Activated CD8-positive, alpha-beta memory T cell treated with anti-CD3 and anti-CD28 coated beads, Interleukin-2, amount 50 U/mL, for 24 hours (primary cell): Measurements from ENCODE around the gene PDCD1LG2.
"Not testable (repeated sequence)": the region's sequence is repeated elsewhere in the genome, so short reads cannot be mapped to it uniquely, and the experiment has no call there.

ENCODE experiments used
- DNase-seq: peaks from one replicate; pipeline ENCODE4 v3.0.0-alpha.2; 2020; ENCODE audit errors: extremely low read depth

PDCD1LG2 gene

DNA sequence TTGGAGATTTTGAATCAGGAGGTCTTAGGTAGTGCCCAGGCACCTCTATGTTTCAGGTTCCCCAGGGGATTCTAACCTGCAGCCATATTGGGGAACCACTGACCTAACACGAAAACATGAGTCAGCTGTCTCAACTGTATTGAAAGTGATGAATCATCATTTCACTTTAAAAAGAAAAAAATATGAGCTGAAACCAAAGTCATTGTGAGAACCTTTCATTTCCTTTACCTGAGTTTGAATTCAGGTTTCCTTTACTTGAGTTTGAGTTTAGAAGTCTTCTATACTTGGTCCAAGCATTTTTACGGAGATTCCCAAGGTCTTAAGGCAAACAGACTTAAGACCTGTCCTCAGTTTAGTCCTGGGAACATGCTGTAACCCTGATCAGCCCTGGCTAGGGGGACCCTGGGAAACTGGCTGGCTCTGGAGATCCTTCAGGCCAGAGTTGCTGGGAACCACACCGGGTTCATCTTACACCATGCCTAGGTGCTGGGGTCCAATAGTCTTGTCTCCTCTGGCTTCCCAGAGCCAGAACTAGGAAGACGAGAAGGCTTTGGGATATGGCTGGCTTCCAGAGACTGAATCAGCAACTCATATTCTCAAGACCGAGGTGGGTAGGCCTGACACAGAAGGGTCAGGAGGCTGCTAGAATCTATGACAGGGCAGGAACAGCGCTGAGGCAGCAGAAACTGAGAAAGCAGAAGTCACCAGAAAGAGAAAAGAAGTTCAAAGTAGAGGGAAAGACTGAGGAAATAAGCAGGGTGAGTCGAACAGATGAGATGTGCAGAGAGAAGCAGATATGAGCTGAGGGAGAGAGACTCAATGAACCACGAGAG, 16.4 kb upstream of the PDCD1LG2 start:
- no peak for DNase-seq

DNA sequence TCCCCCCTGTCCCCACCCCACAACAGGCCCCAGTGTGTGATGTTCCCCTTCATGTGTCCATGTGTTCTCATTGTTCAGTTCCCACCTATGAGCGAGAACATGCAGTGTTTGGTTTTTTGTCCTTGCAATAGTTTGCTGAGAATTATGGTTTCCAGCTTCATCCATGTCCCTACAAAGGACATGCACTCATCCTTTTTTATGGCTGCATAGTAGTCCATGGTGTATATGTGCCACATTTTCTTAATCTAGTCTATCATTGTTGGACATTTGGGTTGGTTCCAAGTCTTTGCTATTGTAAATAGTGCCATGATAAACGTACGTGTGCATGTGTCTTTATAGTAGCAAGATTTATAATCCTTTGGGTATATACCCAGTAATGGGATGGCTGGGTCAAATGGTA, 15.6 kb upstream of the PDCD1LG2 start:
- DNase-seq: not testable (repeated sequence)

DNA sequence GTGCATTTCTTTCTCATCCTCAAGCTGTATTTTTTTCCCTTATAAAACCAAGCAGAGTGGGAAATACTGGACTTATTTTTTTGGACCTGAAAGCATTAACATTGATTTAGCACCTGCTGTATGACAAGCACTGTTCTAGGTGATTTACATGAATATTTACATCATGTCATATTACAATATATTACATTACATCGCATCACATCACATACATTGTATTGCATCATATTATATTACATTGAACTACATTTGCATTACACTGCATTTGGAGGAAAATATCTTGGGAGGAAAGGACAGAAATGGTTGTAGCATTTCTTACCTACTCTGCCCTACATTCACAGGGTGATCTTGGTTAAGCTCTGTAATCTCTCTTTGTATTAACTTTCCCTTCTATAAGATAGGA, 11.2 kb upstream of the PDCD1LG2 start:
- DNase-seq: no peak

DNA sequence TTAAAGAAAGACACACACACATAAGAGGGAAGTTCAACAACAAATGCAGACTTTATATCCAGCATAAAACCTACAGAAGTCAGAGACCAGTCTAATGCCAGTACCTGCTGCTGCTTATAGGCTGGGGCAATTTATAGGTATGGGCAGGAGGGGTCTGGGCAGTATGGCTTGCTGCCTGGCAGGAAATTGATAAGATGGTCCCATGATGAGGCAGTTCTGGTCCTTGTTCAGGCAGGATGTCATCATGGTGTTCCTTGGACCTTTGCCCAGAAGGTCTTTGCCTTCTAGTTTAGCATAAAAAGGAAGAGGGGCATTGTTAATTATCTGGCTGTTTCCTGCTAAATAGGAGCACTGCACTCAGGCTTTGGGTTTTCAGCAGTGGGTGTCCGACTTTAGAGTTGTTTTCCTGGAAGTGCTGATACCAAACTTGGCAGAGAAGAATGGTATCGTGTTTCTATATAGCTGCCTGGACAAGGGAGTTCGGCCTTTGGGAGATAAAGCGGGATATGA, 10.4 kb upstream of the PDCD1LG2 start:
- no peak for DNase-seq

DNA sequence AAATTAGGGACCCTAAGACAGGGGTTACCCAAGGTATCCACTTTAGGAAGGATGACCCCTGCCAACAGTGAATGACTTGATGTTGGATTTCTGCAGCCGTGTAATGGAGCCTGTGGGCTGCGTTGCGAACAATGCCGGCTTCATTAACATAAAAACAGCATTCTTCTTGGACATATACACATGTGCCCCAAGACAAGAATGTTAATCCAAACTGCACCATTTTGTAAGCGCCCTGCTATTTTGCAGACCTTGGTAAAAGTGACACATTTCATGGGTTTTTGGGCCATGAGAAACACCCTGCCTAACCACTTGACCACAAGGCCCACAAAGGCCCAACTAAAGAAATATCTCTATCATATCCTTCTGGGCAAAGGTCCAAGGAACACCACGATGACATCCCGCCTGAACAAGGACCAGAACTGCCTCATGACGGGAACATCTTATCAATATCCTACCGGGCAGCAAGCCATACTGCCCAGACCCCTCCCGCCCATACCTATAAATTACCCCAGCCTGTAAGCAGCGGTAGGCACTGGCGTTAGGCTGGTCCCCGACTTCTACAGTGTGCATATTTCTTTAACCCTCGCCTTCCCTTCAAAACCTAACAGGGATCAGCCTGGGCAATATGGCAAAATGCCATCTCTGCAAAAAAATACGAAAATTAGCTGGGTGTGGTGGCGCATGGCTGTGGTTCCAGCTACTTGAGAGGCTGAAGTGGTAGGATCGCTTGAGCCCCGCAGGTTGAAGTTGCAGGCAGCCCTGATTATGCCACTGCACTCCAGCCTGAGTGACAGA, 9.7 kb upstream of the PDCD1LG2 start:
- no peak for DNase-seq

DNA sequence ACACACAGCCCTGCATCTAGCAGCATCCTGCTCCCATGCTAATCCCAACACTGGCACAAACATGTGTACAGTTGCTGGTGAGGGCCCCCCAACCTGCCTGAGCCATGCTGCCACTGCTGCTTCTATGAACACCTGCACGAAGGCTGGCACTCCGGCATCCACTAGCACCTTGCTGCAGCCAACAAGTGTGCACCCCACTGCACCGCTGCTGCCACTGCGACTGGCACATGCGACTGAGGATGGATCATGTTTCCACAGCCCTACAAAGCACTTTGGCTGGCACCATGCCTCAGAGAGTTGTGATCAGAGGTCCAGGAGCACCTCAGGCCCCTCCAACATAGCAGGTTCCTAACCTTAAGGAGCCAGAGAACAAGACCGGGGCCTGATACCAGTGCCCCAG, 7.8 kb upstream of the PDCD1LG2 start:
- no peak for DNase-seq

DNA sequence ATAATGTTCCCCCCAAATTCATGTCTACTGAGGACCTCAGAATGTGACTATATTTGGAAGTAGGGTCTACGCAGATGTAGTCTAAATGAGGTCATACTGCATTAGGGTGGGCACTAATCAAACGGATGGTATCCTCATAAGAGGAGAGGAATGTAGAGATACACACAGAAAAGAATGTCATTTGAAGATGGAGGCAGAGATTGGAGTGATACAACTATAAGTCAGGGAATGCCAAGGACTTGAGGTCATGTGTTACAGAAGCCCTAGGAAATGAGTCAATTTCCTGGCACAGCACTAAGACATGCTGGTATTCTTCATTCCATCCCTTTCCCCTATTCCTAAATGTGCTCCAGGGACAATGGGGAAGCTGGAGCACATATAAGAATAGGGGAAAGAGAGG, 758 bp upstream of the PDCD1LG2 start:
- DNase-seq: no peak

DNA sequence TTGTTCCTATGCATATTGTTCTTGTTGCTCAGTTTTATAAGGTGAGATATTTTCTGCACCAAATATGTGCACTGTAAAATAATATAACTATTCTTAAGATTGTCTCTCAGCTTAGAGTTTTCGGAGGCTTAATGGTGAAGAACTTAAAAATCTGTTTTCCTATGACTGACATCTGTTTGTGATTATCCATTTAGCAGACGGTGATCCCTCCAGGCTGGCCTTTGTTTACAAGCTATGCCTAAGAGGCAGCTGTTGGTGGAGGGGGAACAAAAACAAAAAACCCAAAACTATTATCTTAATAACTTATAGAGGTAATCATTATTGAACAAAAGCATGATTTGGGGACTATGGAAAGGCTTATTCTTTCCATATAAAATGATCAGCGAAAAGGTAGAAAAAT, 658 bp downstream of the PDCD1LG2 start:
- no peak for DNase-seq

DNA sequence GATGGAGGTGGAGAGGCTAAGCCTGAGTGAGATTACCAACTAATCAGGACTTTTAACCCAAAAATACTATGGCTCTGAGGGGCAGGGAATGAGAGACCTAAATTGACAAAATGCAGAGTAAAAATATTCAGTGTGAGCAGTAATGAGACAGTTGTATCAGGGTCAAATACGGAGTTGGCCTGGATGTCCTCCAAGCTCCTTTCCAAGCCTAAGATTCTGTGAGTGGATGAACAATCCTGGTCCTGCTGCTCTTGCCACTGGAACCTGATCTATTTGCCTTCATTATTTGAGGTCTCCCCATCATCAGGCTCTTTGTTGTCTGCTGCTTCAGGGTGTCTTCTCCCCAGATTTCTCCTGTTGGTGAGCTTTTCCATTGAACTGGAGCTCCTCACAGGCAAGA, 1.1 kb downstream of the PDCD1LG2 start:
- no peak for DNase-seq

DNA sequence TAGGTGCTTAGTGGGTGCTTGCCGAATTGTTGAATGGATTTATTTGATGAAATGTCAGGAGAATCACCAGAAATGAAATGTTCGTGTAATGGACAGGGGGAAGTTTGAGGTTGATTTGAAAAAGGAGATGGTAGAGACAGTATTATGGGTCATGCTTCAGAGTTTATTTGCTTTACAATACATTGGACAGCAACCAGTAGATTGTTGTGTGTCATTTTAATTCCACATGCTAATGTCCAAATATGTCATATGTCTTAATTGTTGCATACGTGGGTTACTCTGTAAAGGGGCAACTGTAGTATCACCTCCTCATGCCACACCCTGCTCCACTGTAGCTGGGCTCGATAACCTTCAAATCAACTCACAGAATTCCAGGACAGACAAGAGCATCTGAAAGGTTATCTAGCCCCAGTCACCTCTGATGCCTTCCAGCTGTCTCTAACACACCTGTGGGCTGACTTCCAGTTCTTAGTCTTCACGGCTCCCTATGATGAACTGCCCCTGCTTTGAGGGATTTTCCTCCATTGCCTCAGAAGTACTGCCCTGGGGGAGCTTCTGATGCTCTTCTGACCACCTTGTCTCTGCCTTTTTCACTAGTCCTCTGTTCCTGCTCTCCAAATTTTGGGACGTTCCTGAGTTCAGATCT, 1.7 kb downstream of the PDCD1LG2 start:
- DNase-seq: no peak

DNA sequence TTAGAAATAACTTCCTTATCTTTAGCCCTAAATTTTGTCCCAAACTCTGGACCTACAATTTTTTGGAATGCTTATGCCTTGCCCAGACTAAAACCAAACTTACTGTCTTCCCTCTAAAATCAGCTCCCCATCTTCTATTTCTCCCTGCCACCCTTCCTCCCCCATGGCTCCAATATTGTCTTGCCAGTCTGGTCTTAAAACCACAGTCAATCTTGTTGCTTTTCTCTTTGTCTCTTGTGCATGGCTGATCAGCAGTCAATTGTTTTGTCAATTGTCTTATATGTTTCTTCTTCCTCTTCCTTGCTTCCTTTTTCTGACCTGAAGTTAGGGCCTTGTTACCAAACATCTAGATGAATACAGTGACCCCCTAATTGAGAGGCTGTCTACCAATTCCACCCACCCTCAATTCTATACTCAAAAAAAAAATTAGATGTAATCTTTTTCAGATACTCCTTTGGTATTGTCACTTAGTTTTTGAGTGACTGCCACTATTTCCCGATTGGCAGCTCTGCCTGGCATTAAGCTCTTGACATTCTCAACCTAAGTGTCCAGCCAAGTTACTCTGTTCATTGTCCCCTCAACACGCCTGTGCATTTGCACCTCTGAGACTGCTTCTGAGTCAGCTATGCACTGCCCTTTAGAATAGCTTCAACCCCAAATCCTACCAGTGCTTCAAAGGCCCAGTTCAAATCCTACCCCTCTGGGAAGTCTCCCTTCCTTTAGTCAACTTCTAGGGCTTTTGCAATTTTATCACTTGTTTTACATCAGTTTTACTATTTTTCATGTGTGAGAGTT, 2.5 kb downstream of the PDCD1LG2 start:
- no peak for DNase-seq

DNA sequence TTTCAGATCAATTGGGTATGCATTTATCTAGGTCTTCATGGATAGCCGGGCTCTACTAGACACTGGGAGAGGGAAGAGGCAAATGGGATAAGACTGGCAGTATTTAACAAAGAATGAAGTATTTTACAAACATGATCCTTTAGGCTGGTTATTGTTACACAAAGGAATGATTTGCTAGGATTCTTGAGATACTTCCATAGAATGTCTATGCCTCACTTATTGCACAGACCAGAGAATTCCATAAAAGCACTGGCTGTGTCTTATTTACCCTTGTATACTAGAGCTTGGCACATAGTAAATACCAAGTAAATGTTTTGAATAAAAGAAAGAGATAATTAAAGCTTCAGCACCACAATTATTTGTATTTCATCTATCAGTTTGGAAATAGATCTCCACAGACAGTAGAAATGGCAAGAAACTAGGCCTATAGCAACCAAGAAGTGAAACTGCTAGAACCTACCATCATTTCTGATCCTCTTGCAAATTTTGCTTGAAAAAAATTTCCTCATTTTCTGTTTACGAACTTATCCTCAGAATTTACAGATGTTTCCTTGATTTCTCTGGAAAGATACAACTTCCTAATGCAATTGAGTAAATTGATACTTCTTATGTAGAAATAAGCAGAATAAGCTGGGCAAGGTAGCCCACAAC, 3.8 kb downstream of the PDCD1LG2 start:
- DNase-seq: no peak

DNA sequence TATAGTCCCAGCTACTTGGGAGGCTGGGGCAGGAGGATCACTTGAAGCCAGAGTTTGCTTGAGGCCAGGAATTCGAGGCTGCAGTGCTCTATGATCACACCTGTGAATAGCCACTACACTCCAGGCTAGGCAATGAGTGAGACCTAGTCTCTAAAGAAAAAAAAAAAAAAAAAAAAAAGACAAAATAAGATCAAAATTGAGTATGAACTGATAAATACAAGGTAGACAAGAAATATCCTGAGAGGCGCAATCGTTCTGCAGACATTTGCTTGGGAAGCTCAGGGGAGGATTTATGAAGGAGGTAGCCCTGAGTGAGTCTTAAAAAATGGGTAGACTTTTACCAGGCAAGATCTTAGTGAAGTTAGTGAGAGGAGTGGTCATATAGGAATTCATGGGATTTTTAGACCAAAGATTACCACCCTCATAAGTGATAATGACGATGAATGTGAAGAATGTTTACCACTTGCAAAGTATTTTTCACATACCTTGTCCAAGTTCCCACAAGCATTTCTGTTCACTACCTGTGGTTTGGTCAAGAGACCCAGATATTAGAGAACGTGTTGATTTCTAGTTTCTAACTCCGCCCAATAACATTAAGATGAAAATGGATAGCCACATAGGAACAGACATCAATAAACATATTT, 4.4 kb downstream of the PDCD1LG2 start:
- no peak for DNase-seq

DNA sequence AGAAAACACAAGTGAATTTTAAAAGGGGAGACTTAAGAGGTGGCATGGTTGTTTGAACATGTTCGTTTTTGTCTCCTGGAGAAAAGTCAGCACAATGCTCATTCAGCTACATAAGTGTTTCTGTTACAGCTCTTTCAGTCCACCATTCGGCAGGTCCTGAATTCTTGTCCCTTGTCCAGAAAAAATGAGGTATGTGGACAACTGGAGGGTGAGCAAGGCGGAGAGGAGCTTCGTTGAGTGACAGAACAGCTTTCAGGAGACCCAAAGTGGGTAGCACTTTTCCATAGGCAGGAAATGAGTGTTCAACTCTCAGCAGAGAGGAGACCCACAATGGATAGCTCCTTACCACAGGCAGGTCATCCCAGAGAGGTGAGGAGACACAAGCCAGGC, 4.9 kb downstream of the PDCD1LG2 start:
- DNase-seq: no peak

DNA sequence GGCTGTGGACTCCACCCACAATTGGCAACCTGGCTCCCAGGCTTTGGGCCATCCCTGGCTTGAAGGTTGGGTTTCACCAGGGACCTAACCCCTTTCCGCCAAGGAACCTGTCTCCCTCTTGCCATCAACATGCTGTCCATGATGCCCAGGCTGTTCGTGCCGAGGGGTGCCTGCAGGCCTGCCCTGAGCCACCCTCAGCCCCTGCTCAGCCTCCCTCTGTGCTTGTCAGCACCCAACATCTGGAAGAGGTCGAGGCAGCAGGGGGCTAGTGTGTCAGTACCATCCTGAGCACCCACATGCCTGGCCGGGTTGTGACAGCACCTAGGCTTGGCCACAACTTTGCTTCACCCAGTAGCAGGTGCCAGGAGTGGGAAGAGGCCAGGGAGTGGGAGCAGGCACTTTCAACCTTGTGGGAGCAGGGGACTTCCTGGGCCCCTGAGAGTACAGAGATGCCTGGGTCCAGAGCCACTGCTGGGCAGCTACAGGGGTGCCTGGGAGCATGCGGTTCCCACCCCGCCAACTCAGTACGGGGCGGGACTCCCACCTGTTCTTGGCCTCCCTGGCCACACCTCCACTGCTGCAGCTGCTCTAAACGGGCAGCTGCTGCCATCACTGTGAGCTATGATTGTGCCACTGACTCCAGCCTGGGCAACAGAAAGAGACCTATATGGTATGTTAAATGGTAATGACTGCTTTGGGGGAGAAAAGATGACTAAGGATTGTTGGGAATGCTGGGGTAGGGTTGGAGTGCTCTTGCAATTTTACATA, 6.3 kb downstream of the PDCD1LG2 start:
- no peak for DNase-seq

DNA sequence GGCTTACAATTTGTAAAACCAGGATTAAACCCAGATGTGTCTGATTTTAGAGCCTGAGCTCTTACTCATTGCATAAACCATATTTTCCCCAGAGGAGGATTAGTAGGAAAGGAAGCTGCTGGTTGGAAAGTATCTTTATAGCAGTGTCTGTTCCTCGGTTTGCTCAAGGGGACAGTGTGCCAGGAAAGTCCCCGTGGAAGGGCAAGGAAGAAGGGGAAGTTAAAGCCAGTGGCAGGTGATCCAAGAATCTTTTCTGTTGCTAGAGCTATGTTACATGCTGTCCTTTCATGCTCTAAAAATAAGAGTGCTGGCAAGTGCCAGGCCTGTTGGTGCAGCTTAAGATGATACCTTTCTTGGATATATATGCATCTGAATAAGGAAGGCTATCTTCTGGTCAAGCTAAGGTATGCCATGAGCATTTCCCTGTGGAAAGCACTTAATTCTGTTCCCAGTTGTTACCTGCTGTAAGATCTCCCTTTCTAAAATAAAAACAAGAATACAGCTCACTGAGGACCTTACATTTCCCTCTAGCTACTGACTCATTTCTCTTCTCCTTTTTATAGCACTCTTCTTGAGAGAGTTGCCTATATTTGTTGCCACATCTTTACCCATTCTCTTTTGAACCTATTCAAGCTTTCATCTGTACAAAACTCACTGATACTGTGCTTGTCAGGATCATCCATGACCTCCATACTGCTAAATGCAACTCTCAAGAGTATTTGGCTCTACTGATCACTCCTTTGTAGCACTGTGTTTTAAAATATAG, 8.0 kb downstream of the PDCD1LG2 start:
- DNase-seq: no peak

DNA sequence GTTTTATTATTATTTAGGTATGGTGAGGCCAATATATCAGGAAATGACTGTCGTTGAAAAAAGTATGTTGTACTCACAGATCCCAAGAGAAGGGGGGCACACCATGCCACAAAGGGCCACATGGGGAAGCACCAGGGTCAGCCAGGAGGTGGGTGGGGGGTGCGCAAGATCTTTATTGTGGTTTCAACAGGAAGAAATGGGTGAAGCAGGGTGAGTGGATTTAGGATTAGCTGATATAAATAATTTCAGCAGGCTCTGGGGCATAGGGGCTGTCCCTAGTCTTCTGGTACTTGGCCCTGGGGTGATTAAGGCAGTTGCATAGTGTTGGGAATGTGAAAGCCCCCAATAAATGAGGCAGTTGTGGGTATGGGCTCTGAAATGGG, 8.6 kb downstream of the PDCD1LG2 start:
- DNase-seq: no peak

DNA sequence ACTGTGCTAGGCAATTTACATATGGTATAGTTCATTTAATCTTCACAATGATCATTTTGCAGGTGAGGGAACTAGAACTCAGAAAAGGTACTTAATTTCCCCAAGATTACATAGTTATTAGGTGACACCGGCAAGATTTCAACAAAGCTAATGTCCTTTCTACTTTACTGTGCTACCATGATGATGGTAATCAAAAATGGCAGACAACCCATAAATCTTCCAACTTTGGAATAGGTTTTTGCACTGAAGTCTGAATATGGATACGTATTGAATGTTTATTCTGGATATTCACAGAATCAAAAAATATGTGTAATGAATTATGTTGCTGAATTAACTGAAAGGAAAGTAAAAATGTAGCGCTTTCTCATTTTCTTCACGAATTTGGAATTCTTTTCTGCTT, 13.8 kb downstream of the PDCD1LG2 start:
- DNase-seq: no peak

DNA sequence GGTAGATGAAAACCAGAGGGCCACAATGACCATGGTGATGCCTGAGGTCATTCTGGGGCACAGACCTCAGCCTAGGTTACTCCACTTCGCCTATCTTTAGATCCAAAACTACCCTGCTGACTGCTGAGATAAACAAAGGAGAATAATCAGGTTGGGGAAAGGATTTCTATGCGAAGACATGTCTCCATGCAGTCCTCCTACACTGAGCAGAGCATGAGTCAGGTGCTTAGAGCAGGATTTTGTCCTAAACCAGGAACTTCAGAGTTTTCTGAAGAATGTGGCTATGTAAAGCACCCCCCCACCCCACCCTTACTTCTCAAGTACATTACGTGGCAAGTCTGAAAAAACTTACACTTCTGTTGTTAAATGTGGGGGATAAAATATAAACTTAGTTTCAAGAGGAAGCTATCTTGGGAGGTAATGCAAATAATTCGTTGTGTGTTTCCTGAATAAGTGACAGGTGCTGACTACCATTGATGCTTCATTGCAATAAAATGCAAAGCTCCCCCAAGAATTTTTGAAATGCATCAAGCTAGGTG, 19.4 kb downstream of the PDCD1LG2 start:
- DNase-seq: no peak
